GM12878 (cell line): Measurements from ENCODE around the gene PPM1K. TPM values are rescaled to one million over a fixed set of nuclear protein-coding genes. Genes with fewer than 3 reads are reported as not detected.

Experiments used
- ATAC-seq: fragments of 200-7000 bp; cut with Tn5 transposase; 3 replicates; pipeline ENCODE4 v1.9.1; 2020; ENCODE audit warnings: mild to moderate bottlenecking, moderate library complexity
- BruUV-seq: library from RNA; stranded (reverse); fragments of 400-500 nt; replicated peaks from 2 replicates; lab custom pipeline; 2021; lab: Mats Ljungman, UMichigan
- CTCF ChIA-PET: fragments of 300-600 bp; sonication (Branson Sonifier 250); formaldehyde crosslinking; extraction: SDS; loops from one replicate; lab custom pipeline; 2021; ENCODE audit warnings: inconsistent platforms; lab: Yijun Ruan, JAX
- POLR2A ChIA-PET: fragments of 350-600 bp; formaldehyde crosslinking; extraction: SDS; loops from one replicate; lab custom pipeline; 2021; ENCODE audit warnings: inconsistent platforms; lab: Charles Lee
- RAD21 ChIA-PET: fragments of 300-600 bp; sonication (Branson Sonifier 250); formaldehyde crosslinking; loops from one replicate; lab custom pipeline; 2023; ENCODE audit warnings: antibody characterized with exemption; ENCODE audit not compliant: unreplicated experiment; lab: Charles Lee
- SMC1A ChIA-PET: fragments of 300-600 bp; sonication (Branson Sonifier 250); formaldehyde crosslinking; loops from one replicate; lab custom pipeline; 2023; ENCODE audit not compliant: unreplicated experiment, uncharacterized antibody; lab: Charles Lee
- DNase-seq: peaks from one replicate; pipeline ENCODE4 v3.0.0-alpha.2; 2011; ENCODE audit warnings: low read depth, low spot score
- FAIRE-seq: peaks from 3 replicates; lab custom pipeline; 2011; peaks lifted over from hg19 to GRCh38; lab: Jason Lieb, UNC
- H2AFZ ChIP-seq: 2 replicates; pipeline ENCODE4 v1.6.0; 2011; ENCODE audit warnings: low read depth, low read length, control low read depth; ENCODE audit not compliant: control insufficient read depth
- H3K27ac ChIP-seq: 2 replicates; pipeline ENCODE4 v1.5.1; 2011; ENCODE audit warnings: control low read depth; ENCODE audit not compliant: control insufficient read depth, insufficient read depth
- H3K27me3 ChIP-seq, 2 experiments: replicated peaks in 1 of 2; 2 replicates each; pipeline versions ENCODE4 v1.6.0 to v1.6.1; 2011; ENCODE audit warnings: low read length in 1 of 2; ENCODE audit not compliant: control insufficient read depth in 2 of 2, insufficient read depth in 2 of 2
- H3K36me3 ChIP-seq, 2 experiments: 2 replicates each; pipeline ENCODE4 v1.5.1; 2011; ENCODE audit warnings: low read length in 1 of 2; ENCODE audit not compliant: control insufficient read depth in 2 of 2, insufficient read depth in 2 of 2
- H3K4me1 ChIP-seq: 2 replicates; pipeline ENCODE4 v1.6.1; 2011; ENCODE audit warnings: mild to moderate bottlenecking, low read length, moderate library complexity, mixed read lengths; ENCODE audit not compliant: control insufficient read depth, insufficient read depth
- H3K4me2 ChIP-seq: 2 replicates; pipeline ENCODE4 v1.6.0; 2011; ENCODE audit warnings: control low read depth; ENCODE audit not compliant: control insufficient read depth, insufficient read depth
- H3K4me3 ChIP-seq: fragments of 200-600 bp; sonication (generic); 2 replicates; pipeline ENCODE4 v1.5.1; 2016
- H3K79me2 ChIP-seq: 2 replicates; pipeline ENCODE4 v1.6.0; 2011; ENCODE audit warnings: low read length; ENCODE audit not compliant: control insufficient read depth, insufficient read depth
- H3K9ac ChIP-seq: 2 replicates; pipeline ENCODE4 v1.8.0; 2011; ENCODE audit warnings: low read length, control low read depth, mixed read lengths; ENCODE audit not compliant: control insufficient read depth, insufficient read depth
- H3K9me3 ChIP-seq: replicated peaks from 3 replicates; pipeline ENCODE4 v1.5.1; 2011; ENCODE audit warnings: mild to moderate bottlenecking, low read length; ENCODE audit not compliant: control insufficient read depth, insufficient read depth
- H4K20me1 ChIP-seq: 2 replicates; pipeline ENCODE4 v1.6.0; 2011; ENCODE audit not compliant: control insufficient read depth, insufficient read depth
- DPF2 ChIP-seq: fragments of 450-650 bp; IDR thresholded peaks from 2 replicates; pipeline ENCODE4 v1.6.1; 2017; ENCODE audit warnings: mild to moderate bottlenecking
- FOS ChIP-seq: IDR thresholded peaks from 3 replicates; pipeline ENCODE4 v1.6.1; 2011; ENCODE audit warnings: borderline replicate concordance; ENCODE audit not compliant: insufficient read length; ENCODE audit errors: extremely low read depth
- LARP7 ChIP-seq: fragments of 450-650 bp; IDR thresholded peaks from 2 replicates; pipeline ENCODE4 v1.6.1; 2017; ENCODE audit warnings: mild to moderate bottlenecking
- SMARCA5 ChIP-seq: fragments of 450-650 bp; IDR thresholded peaks from 2 replicates; pipeline ENCODE4 v1.6.1; 2017; ENCODE audit warnings: mild to moderate bottlenecking
- SREBF1 ChIP-seq: IDR thresholded peaks from 2 replicates; pipeline ENCODE4 v1.6.1; 2012; ENCODE audit warnings: mild to moderate bottlenecking, low read length
- SREBF2 ChIP-seq: IDR thresholded peaks from 2 replicates; pipeline ENCODE4 v1.6.1; 2012; ENCODE audit warnings: mild to moderate bottlenecking, low read length
- TCF7 ChIP-seq: IDR thresholded peaks from 2 replicates; pipeline ENCODE4 v1.6.1; 2014; ENCODE audit warnings: antibody characterized with exemption, borderline replicate concordance
- ZBTB11 ChIP-seq: fragments of 450-650 bp; formaldehyde crosslinking; IDR thresholded peaks from 2 replicates; pipeline ENCODE4 v1.5.0; 2022; ENCODE audit warnings: mild to moderate bottlenecking, missing genetic modification characterization
- WGBS: methylation state at CpG from one replicate; pipeline ENCODE4 v1.1.6; 2016; ENCODE audit warnings: low lambda C conversion rate; ENCODE audit not compliant: insufficient replicate concordance, insufficient coverage; ENCODE audit errors: missing lambda C conversion rate; 5-methylcytosine and 5-hydroxymethylcytosine counted together
- in situ Hi-C: fragments of 300-500 bp; cut with MboI; formaldehyde crosslinking; loops from 9 replicates; pipeline ENCODE4 v1.14.3; 2018; ENCODE audit warnings: mixed read lengths
- intact Hi-C: fragments of 100-400 bp; cut with micrococcal nuclease; formaldehyde crosslinking; loops from one replicate; pipeline ENCODE4 v1.14.2; 2022; ENCODE audit not compliant: unreplicated experiment
- polyA plus RNA-seq, 11 experiments: library from polyadenylated mRNA; depleted of rRNA in 4 of 11; unstranded in 6 of 11; stranded (reverse) in 5 of 11; fragments of >200 nt; fragmentation: Nextera tagmentation in 4 of 11; fragmentation: Illumina TruSeq in 1 of 11; extraction: Ambion mirVana in 4 of 11; extraction: Trizol in 1 of 11; gene quantifications; 1 replicate in 1 of 11; 2 replicates in 10 of 11; pipeline versions ENCODE4 v1.2.1 to v1.2.3, GENCODE V29; 2011 to 2016; ENCODE audit warnings: inconsistent platforms in 2 of 11, missing spikeins in 2 of 11, low read depth in 1 of 11
- total RNA-seq, 4 experiments: library from RNA; depleted of rRNA in 3 of 4; stranded (reverse); fragments of >200 nt in 3 of 4; fragmentation: Illumina TruSeq in 1 of 4; extraction: Trizol in 1 of 4; gene quantifications; 2 replicates each; pipeline versions ENCODE4 v1.2.1 to v1.2.3, GENCODE V29; 2013 to 2021
- TF ChIP-seq, protein P1 (sequence below): fragments of 450-650 bp; IDR thresholded peaks from 2 replicates; pipeline ENCODE4 v1.6.1; 2016; ENCODE audit warnings: mild to moderate bottlenecking
- TF ChIP-seq, protein P2 (sequence below): fragments of 450-650 bp; formaldehyde crosslinking; IDR thresholded peaks from 2 replicates; pipeline ENCODE4 v1.4.0; 2022; ENCODE audit warnings: mild to moderate bottlenecking, moderate library complexity
- TF ChIP-seq, protein P3 (sequence below): fragments of 150-350 bp; IDR thresholded peaks from 2 replicates; pipeline ENCODE4 v1.6.1; 2016; ENCODE audit warnings: low read depth, low read length

The PPM1K gene
- total and polyA plus RNA-seq, 10 of the 15 experiments (the other 5 are each of a cell fraction or from before 2014, with no cell fraction given): 25.0 to 79.1 (median 36.9) TPM

GRCh38 chr4:88296413-88297211 lies 12.3 kb upstream of the PPM1K start:
- ATAC-seq: no peak
- TF ChIP-seq, protein P1, sequence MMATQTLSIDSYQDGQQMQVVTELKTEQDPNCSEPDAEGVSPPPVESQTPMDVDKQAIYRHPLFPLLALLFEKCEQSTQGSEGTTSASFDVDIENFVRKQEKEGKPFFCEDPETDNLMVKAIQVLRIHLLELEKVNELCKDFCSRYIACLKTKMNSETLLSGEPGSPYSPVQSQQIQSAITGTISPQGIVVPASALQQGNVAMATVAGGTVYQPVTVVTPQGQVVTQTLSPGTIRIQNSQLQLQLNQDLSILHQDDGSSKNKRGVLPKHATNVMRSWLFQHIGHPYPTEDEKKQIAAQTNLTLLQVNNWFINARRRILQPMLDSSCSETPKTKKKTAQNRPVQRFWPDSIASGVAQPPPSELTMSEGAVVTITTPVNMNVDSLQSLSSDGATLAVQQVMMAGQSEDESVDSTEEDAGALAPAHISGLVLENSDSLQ: no peak
- TF ChIP-seq TCF7 (no peak), LARP7 (no peak), SMARCA5 (no peak), DPF2 (no peak), FOS (no peak), SREBF2 (no peak), SREBF1 (no peak), ZBTB11 (CRISPR knock-in tag) (no peak)
- TF ChIP-seq, protein P2, sequence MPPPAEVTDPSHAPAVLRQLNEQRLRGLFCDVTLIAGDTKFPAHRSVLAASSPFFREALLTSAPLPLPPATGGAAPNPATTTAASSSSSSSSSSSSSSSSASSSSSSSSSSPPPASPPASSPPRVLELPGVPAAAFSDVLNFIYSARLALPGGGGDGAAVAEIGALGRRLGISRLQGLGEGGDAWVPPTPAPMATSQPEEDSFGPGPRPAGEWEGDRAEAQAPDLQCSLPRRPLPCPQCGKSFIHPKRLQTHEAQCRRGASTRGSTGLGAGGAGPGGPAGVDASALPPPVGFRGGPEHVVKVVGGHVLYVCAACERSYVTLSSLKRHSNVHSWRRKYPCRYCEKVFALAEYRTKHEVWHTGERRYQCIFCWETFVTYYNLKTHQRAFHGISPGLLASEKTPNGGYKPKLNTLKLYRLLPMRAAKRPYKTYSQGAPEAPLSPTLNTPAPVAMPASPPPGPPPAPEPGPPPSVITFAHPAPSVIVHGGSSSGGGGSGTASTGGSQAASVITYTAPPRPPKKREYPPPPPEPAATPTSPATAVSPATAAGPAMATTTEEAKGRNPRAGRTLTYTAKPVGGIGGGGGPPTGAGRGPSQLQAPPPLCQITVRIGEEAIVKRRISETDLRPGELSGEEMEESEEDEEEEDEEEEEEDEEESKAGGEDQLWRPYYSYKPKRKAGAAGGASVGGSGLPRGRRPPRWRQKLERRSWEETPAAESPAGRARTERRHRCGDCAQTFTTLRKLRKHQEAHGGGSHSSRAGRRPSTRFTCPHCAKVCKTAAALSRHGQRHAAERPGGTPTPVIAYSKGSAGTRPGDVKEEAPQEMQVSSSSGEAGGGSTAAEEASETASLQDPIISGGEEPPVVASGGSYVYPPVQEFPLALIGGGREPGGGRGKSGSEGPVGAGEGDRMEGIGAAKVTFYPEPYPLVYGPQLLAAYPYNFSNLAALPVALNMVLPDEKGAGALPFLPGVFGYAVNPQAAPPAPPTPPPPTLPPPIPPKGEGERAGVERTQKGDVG (CRISPR knock-in tag): no peak
- TF ChIP-seq, protein P3, sequence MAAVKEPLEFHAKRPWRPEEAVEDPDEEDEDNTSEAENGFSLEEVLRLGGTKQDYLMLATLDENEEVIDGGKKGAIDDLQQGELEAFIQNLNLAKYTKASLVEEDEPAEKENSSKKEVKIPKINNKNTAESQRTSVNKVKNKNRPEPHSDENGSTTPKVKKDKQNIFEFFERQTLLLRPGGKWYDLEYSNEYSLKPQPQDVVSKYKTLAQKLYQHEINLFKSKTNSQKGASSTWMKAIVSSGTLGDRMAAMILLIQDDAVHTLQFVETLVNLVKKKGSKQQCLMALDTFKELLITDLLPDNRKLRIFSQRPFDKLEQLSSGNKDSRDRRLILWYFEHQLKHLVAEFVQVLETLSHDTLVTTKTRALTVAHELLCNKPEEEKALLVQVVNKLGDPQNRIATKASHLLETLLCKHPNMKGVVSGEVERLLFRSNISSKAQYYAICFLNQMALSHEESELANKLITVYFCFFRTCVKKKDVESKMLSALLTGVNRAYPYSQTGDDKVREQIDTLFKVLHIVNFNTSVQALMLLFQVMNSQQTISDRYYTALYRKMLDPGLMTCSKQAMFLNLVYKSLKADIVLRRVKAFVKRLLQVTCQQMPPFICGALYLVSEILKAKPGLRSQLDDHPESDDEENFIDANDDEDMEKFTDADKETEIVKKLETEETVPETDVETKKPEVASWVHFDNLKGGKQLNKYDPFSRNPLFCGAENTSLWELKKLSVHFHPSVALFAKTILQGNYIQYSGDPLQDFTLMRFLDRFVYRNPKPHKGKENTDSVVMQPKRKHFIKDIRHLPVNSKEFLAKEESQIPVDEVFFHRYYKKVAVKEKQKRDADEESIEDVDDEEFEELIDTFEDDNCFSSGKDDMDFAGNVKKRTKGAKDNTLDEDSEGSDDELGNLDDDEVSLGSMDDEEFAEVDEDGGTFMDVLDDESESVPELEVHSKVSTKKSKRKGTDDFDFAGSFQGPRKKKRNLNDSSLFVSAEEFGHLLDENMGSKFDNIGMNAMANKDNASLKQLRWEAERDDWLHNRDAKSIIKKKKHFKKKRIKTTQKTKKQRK: no peak

More at GRCh38 chr4:88296413-88297211, 12.3 kb upstream of the PPM1K start:
- Histone ChIP-seq H3K4me3 (no peak overlapping the region), H3K79me2 (no peaks in the 10 kb centered on the region), H4K20me1 (no peaks in the 10 kb centered on the region), H3K36me3 (no peaks in the 10 kb centered on the region), H2AFZ (no peak overlapping the region), H3K9me3 (no peaks in the 10 kb centered on the region), H3K4me1 (no peaks in the 10 kb centered on the region), H3K4me2 (no peak overlapping the region), H3K27me3 (no peaks in the 10 kb centered on the region), H3K9ac (no peak overlapping the region), H3K27ac (no peak overlapping the region)
- intact Hi-C loops: no loop called here
- ChIA-PET RAD21 (interaction anchor here (1.2 to 1.8 kb wide), 2 partner anchors 20 to 78 kb away, joined by 3 to 4 read pairs; no protein-coding TSS in a partner anchor), POLR2A (interaction anchor here (0.8 kb wide), 1 partner anchor 9 kb away, joined by 4 read pairs; no protein-coding TSS in a partner anchor), CTCF (interaction anchor here (0.6 to 1.4 kb wide), 5 partner anchors 13 to 447 kb away, joined by 3 to 5 read pairs (median 3); no protein-coding TSS in a partner anchor), SMC1A (interaction anchor here (1.3 to 1.9 kb wide), 5 partner anchors 11 to 78 kb away, joined by 3 to 5 read pairs (median 4); no protein-coding TSS in a partner anchor)
- no peak for DNase-seq
- WGBS: 73% methylated on average over 5 of the region's 5 CpGs
- in situ Hi-C loops: no loop called here
- no TSS peak for BruUV-seq
- FAIRE-seq: no peak
